GM20431 (cell line): ENCODE data around the gene SIRT3.

Source experiments
- in situ Hi-C: fragments of 300-500 bp; cut with MseI, MboI; formaldehyde crosslinking; loops from one replicate; pipeline ENCODE4 v1.15.0; 2020; ENCODE audit warnings: low sequenced_read_pairs; ENCODE audit not compliant: unreplicated experiment

The SIRT3 gene

GRCh38 chr11:218815-219593 lies 17.1 kb downstream of the SIRT3 start:
- in situ Hi-C loops = no loop called here

- in situ Hi-C loops = no loop called here
Observed at GRCh38 chr11:217704-218103, 18.4 kb downstream of the SIRT3 start.

- in situ Hi-C loops = no loop called here
Observed at GRCh38 chr11:216081-216974, 19.8 kb downstream of the SIRT3 start.

- in situ Hi-C loops = no loop called here
Observed at GRCh38 chr11:215581-216037, 20.5 kb downstream of the SIRT3 start.

- in situ Hi-C loops = no loop called here
Observed at GRCh38 chr11:214083-214482, 22.1 kb downstream of the SIRT3 start.

- in situ Hi-C loops = no loop called here
Observed at GRCh38 chr11:213111-213510, 23.0 kb downstream of the SIRT3 start.

- in situ Hi-C loops = no loop called here
Observed at GRCh38 chr11:212150-213100, 23.7 kb downstream of the SIRT3 start.

- in situ Hi-C loops = no loop called here
Observed at GRCh38 chr11:211741-212140, 24.4 kb downstream of the SIRT3 start.

GRCh38 chr11:211295-211694 lies 24.8 kb downstream of the SIRT3 start:
- in situ Hi-C loops = no loop called here

- in situ Hi-C loops = no loop called here
Observed at GRCh38 chr11:210803-211180, 25.4 kb downstream of the SIRT3 start.

GRCh38 chr11:210122-210802 lies 25.9 kb downstream of the SIRT3 start:
- in situ Hi-C loops = no loop called here

GRCh38 chr11:209275-210121 lies 26.6 kb downstream of the SIRT3 start:
- in situ Hi-C loops = no loop called here

GRCh38 chr11:208917-209260 lies 27.3 kb downstream of the SIRT3 start:
- in situ Hi-C loops = no loop called here

GRCh38 chr11:208181-208916 lies 27.8 kb downstream of the SIRT3 start:
- in situ Hi-C loops = no loop called here

GRCh38 chr11:207863-208180 lies 28.3 kb downstream of the SIRT3 start:
- in situ Hi-C loops = no loop called here

- in situ Hi-C loops = no loop called here
Observed at GRCh38 chr11:207208-207862, 28.8 kb downstream of the SIRT3 start, which contains the start of the genes BET1L and RIC8A. Gene BET1L (minus strand): TSS chr11:207399. CDS start chr11:207321, 78 bp downstream. Gene RIC8A (plus strand): TSS chr11:207708. CDS start chr11:208855, 1,147 bp downstream.

GRCh38 chr11:206526-207207 lies 29.5 kb downstream of the SIRT3 start:
- in situ Hi-C loops = no loop called here
